Measurements from ENCODE around the gene ZNF451. TPM values are rescaled to one million over a fixed set of nuclear protein-coding genes. Genes with fewer than 3 reads are reported as not detected.

ZNF451 gene, protein sequence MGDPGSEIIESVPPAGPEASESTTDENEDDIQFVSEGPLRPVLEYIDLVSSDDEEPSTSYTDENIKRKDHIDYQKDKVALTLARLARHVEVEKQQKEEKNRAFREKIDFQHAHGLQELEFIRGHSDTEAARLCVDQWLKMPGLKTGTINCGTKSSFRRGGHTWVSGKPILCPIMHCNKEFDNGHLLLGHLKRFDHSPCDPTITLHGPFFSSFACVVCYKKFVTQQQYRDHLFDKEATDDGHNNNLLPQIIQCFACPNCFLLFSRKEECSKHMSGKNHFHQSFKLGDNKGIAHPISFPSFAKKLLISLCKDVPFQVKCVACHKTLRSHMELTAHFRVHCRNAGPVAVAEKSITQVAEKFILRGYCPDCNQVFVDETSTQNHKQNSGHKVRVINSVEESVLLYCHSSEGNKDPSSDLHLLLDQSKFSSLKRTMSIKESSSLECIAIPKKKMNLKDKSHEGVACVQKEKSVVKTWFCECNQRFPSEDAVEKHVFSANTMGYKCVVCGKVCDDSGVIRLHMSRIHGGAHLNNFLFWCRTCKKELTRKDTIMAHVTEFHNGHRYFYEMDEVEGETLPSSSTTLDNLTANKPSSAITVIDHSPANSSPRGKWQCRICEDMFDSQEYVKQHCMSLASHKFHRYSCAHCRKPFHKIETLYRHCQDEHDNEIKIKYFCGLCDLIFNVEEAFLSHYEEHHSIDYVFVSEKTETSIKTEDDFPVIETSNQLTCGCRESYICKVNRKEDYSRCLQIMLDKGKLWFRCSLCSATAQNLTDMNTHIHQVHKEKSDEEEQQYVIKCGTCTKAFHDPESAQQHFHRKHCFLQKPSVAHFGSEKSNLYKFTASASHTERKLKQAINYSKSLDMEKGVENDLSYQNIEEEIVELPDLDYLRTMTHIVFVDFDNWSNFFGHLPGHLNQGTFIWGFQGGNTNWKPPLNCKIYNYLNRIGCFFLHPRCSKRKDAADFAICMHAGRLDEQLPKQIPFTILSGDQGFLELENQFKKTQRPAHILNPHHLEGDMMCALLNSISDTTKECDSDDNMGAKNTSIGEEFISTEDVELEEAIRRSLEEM
- 14.7 and 15.8 TPM in 2 replicates for total RNA-seq

DNA sequence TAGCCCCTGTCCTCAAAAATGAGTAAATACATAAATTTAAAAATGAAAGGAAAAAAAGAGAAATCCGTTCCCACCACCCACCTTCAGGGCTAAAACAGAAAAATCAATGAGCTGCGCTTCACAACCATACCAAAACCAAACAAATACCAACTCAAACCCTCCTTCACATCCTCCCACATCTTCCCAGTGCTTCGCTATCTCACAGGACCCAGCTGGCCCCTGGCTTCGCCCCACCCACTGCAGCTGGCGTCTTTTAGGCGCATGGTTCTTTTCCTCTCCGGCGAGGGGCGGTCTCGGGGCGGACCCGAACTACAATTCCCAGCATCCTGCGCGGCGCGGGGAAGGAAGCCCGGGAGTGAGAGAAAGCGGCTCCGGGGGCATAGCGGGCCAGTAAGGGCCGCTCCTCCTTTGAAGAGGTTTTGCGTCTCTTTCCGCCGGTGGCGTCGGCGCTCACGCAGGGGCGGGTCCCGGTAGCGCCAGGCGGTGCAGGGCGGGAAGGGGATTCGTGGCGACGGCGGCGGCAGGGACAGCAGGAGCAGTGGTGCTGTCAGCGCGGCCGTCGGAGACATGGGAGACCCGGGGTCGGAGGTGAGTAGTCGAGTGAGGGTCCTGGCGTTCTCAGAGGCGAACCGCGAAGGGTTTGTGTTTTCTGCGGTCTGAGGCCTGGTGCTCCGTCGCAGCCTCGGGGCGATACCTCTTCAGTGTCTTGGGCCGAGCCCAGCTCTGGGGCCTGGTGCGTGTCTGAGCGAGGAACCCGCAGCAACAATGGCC, at the start of gene ZNF451:
ZNF451 (plus strand) TSS at position 502 of the 771 bp plus-strand sequence; CDS start at position 568, 66 bp downstream.

DNA sequence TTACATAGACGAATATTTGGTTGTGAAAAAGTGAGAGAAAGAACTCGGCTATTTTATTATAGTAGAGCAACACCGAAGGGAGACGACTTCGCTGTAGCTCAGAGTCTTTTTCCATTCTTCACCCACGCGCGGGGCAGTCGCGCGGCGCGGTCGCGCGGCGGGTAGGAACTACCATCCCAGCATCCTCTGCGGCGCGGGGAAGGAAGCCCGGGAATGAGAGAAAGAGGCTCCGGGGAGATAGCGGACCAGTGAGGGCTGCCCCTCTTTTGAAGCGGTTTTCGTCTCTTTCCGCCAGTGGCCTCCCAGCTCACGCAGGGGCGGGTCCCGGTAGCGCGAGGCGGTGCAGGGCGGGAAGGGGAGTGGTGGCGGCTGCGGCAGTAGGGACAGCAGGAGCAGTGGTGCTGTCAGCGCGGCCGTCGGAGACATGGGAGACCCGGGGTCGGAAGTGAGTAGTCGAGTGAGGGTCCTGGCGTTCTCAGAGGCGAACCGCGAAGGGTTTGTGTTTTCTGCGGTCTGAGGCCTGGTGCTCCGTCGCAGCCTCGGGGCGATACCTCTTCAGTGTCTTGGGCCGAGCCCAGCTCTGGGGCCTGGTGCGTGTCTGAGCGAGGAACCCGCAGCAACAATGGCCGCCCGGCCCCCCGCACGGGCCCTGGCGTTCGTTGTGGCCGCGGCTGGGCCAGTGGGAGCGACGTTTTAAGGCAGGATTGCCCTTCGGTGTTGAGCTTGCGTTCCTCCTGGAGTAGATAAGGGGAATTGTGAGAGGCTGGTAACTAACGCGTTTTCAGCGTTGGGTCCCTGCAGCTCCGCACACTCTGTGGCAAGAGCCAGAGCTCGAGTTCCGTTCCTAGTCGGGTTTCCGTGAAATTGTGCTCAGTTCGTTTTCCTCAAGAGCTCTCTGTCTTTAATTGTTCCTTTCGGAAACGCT, 43.4 kb upstream of the ZNF451 start, which contains the start of gene KIAA1586:
KIAA1586 (plus strand) TSS at position 362 of the 925 bp plus-strand sequence; CDS start at position 425, 63 bp downstream.

DNA sequence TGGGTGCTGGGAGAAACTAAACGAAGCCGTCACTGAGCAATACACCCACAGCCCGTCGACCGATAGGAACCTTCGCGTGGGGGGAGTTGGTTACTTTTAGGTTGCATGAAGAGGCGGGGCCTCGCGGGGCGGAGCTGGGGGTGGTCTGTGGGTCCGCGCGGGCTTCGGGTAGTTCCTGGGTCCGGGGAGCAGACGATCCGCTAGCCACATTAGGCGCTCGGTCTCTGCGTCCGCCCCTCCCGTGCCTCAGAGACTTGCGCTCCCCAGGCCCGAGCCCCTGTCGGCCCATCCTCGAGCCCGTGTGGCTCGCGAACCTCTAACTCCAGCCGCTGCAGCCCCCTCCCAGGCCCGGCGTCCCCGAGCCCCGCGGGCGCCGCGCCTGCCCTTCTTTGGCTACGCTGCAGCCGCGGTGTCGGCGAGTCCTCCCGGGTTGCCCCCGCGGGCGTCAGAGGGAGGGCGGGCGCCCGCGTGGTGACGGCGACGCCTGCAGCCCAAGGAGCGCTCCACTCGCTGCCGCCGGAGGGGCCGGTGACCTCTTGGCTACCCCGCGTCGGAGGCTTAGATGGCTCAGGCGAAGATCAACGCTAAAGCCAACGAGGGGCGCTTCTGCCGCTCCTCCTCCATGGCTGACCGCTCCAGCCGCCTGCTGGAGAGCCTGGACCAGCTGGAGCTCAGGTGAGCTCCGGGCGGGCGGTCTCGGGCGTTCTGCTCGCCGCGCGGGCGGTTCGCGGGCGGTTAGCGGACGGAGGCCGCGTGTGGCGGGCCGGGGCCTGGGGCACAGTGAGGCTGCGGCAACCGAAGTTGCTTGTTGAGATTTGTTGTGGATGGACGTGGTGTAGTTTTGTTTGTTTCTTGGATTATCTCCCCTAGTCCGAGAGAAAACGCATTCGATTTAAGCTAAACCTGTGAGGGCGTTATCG, 82.4 kb downstream of the ZNF451 start, which contains the start of gene BAG2:
BAG2 (plus strand) TSS at position 191 of the 920 bp plus-strand sequence; CDS start at position 563, 372 bp downstream.

Other genes starting within 250 kb of the ZNF451 start
- gene BEND6, start 135.1 kb upstream of the ZNF451 start, total RNA-seq: 7.0 and 11.7 TPM in 2 replicates
- gene KIAA1586, start 43.5 kb upstream of the ZNF451 start, total RNA-seq: 5.4 and 5.6 TPM in 2 replicates
- 7.9 and 12.2 TPM in 2 replicates for gene BAG2, start 82.1 kb downstream of the ZNF451 start, total RNA-seq
- gene RAB23, start 132.1 kb downstream of the ZNF451 start, total RNA-seq: 18.7 and 18.9 TPM in 2 replicates
- 9.5 and 11.2 TPM in 2 replicates for gene PRIM2, start 227.4 kb downstream of the ZNF451 start, total RNA-seq

Measured in pericardium fibroblast (primary cell).